ENCODE data around the gene CCL2.
"Not testable (repeated sequence)": the region's sequence is repeated elsewhere in the genome, so short reads cannot be mapped to it uniquely, and the experiment has no call there.

Gene CCL2

GRCh38 chr17:34254651-34255380, at the start of gene CCL2:
Gene CCL2, plus strand, starts transcription at chr17:34255285. Its CDS starts 65 bp downstream, at chr17:34255350.
- ATAC-seq (no peak), DNase-seq (no peak)

- DNase-seq: no peak
- no peak for ATAC-seq
These were observed 49.7 kb upstream of the CCL2 start for GRCh38 chr17:34205401-34205800.

DNA sequence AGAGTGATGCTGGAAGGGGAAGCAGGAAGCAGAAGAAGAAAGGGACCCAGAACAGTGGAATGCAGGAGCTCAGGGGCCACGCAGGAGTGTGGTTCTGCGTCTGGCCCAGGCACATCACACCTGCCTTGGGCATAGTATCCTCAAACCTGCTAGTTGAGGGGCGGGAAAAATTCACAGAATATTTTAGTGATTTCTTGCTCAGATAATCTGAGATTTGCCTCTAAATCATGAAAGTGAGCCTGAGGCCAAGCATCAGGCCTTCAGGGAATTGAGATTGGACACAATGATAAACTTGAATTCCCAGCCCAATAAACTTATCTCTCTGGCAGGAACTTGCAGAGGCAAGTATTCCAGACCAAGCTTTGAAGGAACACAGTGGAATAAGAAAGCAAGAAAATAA, 48.5 kb upstream of the CCL2 start:
- DNase-seq (no peak), ATAC-seq (no peak)

DNA sequence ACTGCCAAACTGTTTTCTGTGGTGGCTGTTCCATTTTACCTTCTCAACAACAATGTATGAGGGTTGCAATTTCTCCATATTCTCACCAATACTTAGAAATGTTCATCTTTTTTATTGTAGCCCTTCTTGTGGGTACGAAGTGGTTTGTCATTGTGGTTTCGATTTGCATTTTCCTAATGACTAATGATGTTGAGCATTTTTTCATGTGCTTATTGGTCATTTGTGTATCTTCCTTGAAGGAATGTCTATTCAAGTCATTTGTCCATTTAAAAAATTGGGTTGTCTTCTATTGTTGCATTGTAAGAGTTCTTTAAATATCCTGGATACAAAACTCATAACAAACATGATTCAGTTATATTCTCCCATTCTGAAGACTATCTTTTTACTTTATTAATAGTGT, 47.5 kb upstream of the CCL2 start:
- ATAC-seq (no peak), DNase-seq (no peak)

DNA sequence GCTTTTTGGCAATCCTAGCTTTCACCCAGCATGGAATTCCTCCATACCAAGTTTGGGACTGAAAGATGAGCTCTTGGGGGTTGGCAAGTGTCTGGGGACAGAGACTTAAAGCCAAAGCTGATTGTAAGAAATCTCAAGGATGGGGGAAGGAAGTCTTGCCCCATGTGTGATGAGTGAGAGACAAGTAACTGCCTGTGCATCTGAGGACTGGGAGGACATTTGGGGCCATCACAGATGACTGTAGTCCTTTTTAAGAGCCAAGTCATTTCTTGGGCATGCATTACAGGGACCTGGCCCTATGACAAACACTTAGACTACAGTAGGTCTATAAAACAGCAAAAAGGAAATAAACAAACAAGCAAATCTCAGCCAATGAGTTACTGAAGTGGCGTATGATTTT, 36.3 kb upstream of the CCL2 start:
- no peak for DNase-seq

GRCh38 chr17:34219405-34219804, 35.7 kb upstream of the CCL2 start:
- no peak for ATAC-seq
- no peak for DNase-seq

More for the DNA sequence above, 36.3 kb upstream of the CCL2 start:
- ATAC-seq: no peak

- no peak for DNase-seq
These were observed 34.9 kb upstream of the CCL2 start for GRCh38 chr17:34220045-34220751.

GRCh38 chr17:34220752-34221395, 34.2 kb upstream of the CCL2 start:
- ATAC-seq (no peak), DNase-seq (no peak)

More at GRCh38 chr17:34220045-34220751, 34.9 kb upstream of the CCL2 start:
- no peak for ATAC-seq

DNA sequence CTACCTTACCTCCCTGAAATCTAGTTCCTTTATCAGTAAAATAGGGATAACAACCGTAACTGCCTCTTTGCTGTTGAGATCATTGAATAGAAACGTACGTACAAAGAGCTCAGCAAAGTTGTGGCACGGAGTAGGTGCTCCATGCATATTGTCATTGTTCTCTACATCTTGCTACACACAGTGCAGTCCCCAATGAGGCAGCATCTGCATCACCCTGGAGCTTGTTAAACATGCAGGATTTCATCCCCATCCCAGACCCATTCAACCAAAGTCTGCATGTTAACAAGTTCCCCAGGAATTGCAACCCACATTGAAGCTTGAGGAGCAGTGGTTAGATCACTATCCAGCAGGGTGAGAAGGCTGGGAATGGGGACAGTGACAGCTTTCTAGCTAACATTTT, 33.7 kb upstream of the CCL2 start:
- ATAC-seq (no peak), DNase-seq (no peak)

GRCh38 chr17:34222722-34223497, 32.2 kb upstream of the CCL2 start:
- ATAC-seq: no peak
- DNase-seq: no peak

GRCh38 chr17:34225046-34225445, 30.0 kb upstream of the CCL2 start:
- ATAC-seq (no peak), DNase-seq (no peak)

- ATAC-seq: no peak
These were observed 28.9 kb upstream of the CCL2 start for GRCh38 chr17:34226011-34226743.

GRCh38 chr17:34226744-34227034, 28.4 kb upstream of the CCL2 start:
- no peak for ATAC-seq
- DNase-seq: no peak

More at GRCh38 chr17:34226011-34226743, 28.9 kb upstream of the CCL2 start:
- DNase-seq: no peak

DNA sequence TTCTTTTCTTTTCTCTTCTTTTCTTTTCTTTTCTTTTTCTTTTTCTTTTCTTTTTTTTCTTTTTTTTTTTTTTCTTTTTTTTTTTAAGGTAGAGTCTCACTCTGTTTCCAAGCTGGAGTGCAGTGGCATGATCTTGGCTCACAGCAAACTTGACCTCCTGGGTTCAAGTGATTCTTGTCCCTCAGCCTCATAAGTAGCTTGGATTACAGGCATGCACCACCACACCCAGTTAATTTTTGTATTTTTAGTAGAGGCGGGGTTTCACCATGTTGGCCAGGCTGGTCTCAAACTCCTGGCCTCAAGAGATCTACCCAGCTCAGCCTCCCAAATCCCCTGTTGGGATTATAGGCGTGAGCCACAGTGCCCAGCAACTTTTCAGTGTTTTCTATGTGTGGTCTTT, 27.8 kb upstream of the CCL2 start:
- DNase-seq, ATAC-seq: not testable (repeated sequence)

DNA sequence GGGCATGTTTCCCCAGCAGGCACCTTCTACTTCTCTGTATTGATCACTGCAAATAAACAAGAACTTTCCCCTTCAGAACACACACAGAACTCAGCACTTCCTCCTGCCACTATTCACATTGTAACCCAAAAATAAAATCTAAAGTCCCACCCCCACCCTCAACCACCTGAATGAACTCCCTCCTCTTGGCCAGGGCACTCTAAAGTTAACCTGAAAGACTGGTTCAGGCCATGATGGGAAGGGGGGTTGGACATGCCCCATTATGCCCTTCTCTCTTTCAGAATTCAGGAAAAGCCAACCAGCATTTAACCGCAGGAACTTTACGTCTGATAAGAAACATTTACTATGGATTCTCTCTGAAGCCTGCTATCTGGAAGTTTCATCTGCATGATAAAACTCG, 27.4 kb upstream of the CCL2 start:
- ATAC-seq (no peak), DNase-seq (no peak)

GRCh38 chr17:34228781-34229180, 26.3 kb upstream of the CCL2 start:
- no peak for ATAC-seq
- no peak for DNase-seq

- ATAC-seq (no peak), DNase-seq (no peak)
These were observed 24.7 kb upstream of the CCL2 start for GRCh38 chr17:34230342-34230741.

GRCh38 chr17:34234616-34235015, 20.5 kb upstream of the CCL2 start:
- no peak for DNase-seq

DNA sequence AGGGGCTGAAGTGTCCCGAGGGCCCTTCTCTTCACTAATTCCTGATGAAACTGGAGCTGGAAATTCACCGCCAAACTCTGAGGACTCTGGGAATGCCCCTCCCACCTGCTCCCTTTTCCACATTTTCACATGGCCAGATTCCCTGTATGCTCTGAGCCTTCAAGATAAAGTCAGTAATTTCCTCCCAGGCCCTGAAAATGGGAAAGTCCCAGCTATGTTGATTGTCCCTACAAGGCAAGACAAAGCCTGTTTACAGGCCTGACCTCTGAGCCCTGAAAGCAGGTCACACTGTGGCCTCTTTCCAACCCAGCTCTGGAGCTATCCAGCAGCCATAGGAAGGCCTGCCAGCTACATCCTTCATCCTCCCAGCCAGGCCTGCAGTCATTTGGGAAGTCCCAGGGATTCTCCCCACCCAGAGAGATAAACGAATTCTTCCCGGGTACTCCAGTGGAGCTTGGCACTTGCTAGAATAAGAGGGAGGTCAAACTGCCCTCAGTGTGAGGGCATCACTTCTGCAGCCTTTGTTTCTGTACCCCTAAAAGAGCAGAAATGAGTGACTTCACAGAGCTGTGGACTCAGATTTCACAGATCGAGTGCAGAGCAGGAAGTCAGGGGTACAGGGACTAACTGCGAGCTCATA, 19.6 kb upstream of the CCL2 start:
- no peak for ATAC-seq
- no peak for DNase-seq

More at GRCh38 chr17:34234616-34235015, 20.5 kb upstream of the CCL2 start:
- no peak for ATAC-seq

GRCh38 chr17:34236281-34236892, 18.7 kb upstream of the CCL2 start:
- no peak for ATAC-seq
- no peak for DNase-seq

- ATAC-seq: no peak
- no peak for DNase-seq
These were observed 17.6 kb upstream of the CCL2 start for GRCh38 chr17:34237458-34237857.
